Activated CD4-positive, alpha-beta T cell treated with anti-CD3 and anti-CD28 coated beads for 24 hours (primary cell): ENCODE measurements around the gene RPS6KA2.
A peak's percentile ranks its signal among the peaks of the same experiment; 100 is the strongest.
"Not testable (repeated sequence)": the region's sequence is repeated elsewhere in the genome, so short reads cannot be mapped to it uniquely, and the experiment has no call there.

Source experiments
- DNase-seq, 2 donors: peaks; one replicate each; pipeline ENCODE4 v3.0.0-alpha.2; 2020; ENCODE audit warnings: low read depth in 2 of 2

The RPS6KA2 gene

GRCh38 chr6:166529586-166529985, 97.5 kb downstream of the RPS6KA2 start:
- DNase-seq, result no peak

- not testable (repeated sequence) for DNase-seq
Measured at GRCh38 chr6:166529058-166529457, 98.0 kb downstream of the RPS6KA2 start.

- DNase-seq, result no peak
Measured at GRCh38 chr6:166527849-166528248, 99.2 kb downstream of the RPS6KA2 start.

- no peak for DNase-seq
Measured at GRCh38 chr6:166526937-166527336, 100.1 kb downstream of the RPS6KA2 start.

- DNase-seq, result no peak
Measured at GRCh38 chr6:166525567-166525966, 101.5 kb downstream of the RPS6KA2 start.

GRCh38 chr6:166523782-166524559, 103.1 kb downstream of the RPS6KA2 start:
- DNase-seq, result no peak

GRCh38 chr6:166520905-166521834, 105.9 kb downstream of the RPS6KA2 start:
- no peak for DNase-seq

- DNase-seq, result no peak
Measured at GRCh38 chr6:166516251-166516884, 110.7 kb downstream of the RPS6KA2 start.

GRCh38 chr6:166515072-166515810, 111.8 kb downstream of the RPS6KA2 start:
- peak; percentile 35 to 37 for DNase-seq

- no peak for DNase-seq
Measured at GRCh38 chr6:166514196-166514595, 112.9 kb downstream of the RPS6KA2 start.

GRCh38 chr6:166512567-166512966, 114.5 kb downstream of the RPS6KA2 start:
- DNase-seq, result no peak

- no peak for DNase-seq
Measured at GRCh38 chr6:166511316-166511715, 115.7 kb downstream of the RPS6KA2 start.

GRCh38 chr6:166509193-166509592, 117.9 kb downstream of the RPS6KA2 start:
- DNase-seq, result no peak

GRCh38 chr6:166508726-166509125, 118.3 kb downstream of the RPS6KA2 start:
- no peak for DNase-seq

GRCh38 chr6:166507809-166508564, 119.1 kb downstream of the RPS6KA2 start:
- DNase-seq, result no peak

- DNase-seq, result no peak
Measured at GRCh38 chr6:166507380-166507779, 119.7 kb downstream of the RPS6KA2 start.

- DNase-seq, result no peak
Measured at GRCh38 chr6:166505133-166505905, 121.7 kb downstream of the RPS6KA2 start.

GRCh38 chr6:166504100-166504499, 123.0 kb downstream of the RPS6KA2 start:
- DNase-seq, result no peak

- DNase-seq, result no peak
Measured at GRCh38 chr6:166503167-166503744, 123.8 kb downstream of the RPS6KA2 start.

GRCh38 chr6:166502453-166502852, 124.6 kb downstream of the RPS6KA2 start:
- no peak for DNase-seq
